Measurements from ENCODE around the gene PABPC1L2A. TPM values are rescaled to one million over a fixed set of nuclear protein-coding genes. Genes with fewer than 3 reads are reported as not detected.

PABPC1L2A gene
- total and polyA plus RNA-seq, 2 experiments from 2014 or later = 0.26 to 1.0 TPM

GRCh38 chrX:73028876-73029275, 50.4 kb downstream of the PABPC1L2A start (continued):
- TF ChIP-seq REST (IDR thresholded peaks at IDR 0.05; ENCODE audit: unreplicated experiment) (no peak), ETS1 (IDR thresholded peaks at IDR 0.05) (no peak)

Other genes with a start within 250 kb of the PABPC1L2A start
- not detected in 2 replicates for gene FAM236C, start 166.9 kb downstream of the PABPC1L2A start, total RNA-seq (2014; rRNA removed; shearing (Covaris generic))
- gene FAM236C, start 166.9 kb downstream of the PABPC1L2A start, polyA plus RNA-seq (2016; fragmentation: Nextera tagmentation; extraction: Ambion mirVana) = not detected in 2 replicates
- gene FAM236A, start 141.3 kb downstream of the PABPC1L2A start, total RNA-seq (2014; rRNA removed; shearing (Covaris generic)) = not detected in 2 replicates
- not detected in 2 replicates for gene FAM236A, start 141.3 kb downstream of the PABPC1L2A start, polyA plus RNA-seq (2016; fragmentation: Nextera tagmentation; extraction: Ambion mirVana)
- not detected in 2 replicates for gene DMRTC1, start 135.7 kb downstream of the PABPC1L2A start, total RNA-seq (2014; rRNA removed; shearing (Covaris generic))
- not detected in 2 replicates for gene DMRTC1, start 135.7 kb downstream of the PABPC1L2A start, polyA plus RNA-seq (2016; fragmentation: Nextera tagmentation; extraction: Ambion mirVana)
- 0.19 TPM in 1 of 2 replicates, not detected in the other for gene PABPC1L2B, start 76.6 kb downstream of the PABPC1L2A start, total RNA-seq (2014; rRNA removed; shearing (Covaris generic))
- 0.27 and 0.87 TPM in 2 replicates for gene PABPC1L2B, start 76.6 kb downstream of the PABPC1L2A start, polyA plus RNA-seq (2016; fragmentation: Nextera tagmentation; extraction: Ambion mirVana)
- 16.2 and 24.0 TPM in 2 replicates for gene NAP1L2, start 135.3 kb upstream of the PABPC1L2A start, total RNA-seq (2014; rRNA removed; shearing (Covaris generic))
- gene NAP1L2, start 135.3 kb upstream of the PABPC1L2A start, polyA plus RNA-seq (2016; fragmentation: Nextera tagmentation; extraction: Ambion mirVana) = 10.8 and 11.4 TPM in 2 replicates

Data from GM23338 (cell line).